Breast epithelium (tissue), 4 donors: ENCODE measurements around the gene GCH1. TPM values are rescaled to one million over a fixed set of nuclear protein-coding genes. Genes with fewer than 3 reads are reported as not detected.

ENCODE experiments used
- DNase-seq, 2 donors: peaks; one replicate each; pipeline ENCODE4 v3.0.0-alpha.2; 2019; ENCODE audit warnings: low spot score in 2 of 2
- H3K27ac ChIP-seq, 2 donors: fragments of 200-600 bp; sonication (generic) in 1 of 2; one replicate each; pipeline ENCODE4 v1.5.1; 2016 to 2019; ENCODE audit warnings: mild to moderate bottlenecking in 1 of 2
- H3K27me3 ChIP-seq, 2 donors: fragments of 200-600 bp; sonication (generic) in 1 of 2; one replicate each; pipeline versions ENCODE4 v1.5.1 to v1.6.0; 2017 to 2019; ENCODE audit warnings: control low read depth in 1 of 2, mild to moderate bottlenecking in 1 of 2
- H3K36me3 ChIP-seq: fragments of 200-600 bp; one replicate; pipeline ENCODE4 v1.5.1; 2019
- H3K4me1 ChIP-seq, 2 donors: fragments of 200-600 bp; sonication (generic); one replicate each; pipeline ENCODE4 v1.5.1; 2016 to 2019; ENCODE audit warnings: control low read depth in 1 of 2
- H3K4me3 ChIP-seq, 3 donors: fragments of 200-600 bp; sonication (generic); 1 replicate in 2 of 3; 2 replicates in 1 of 3; pipeline ENCODE4 v1.5.1; 2016 to 2019; ENCODE audit warnings: mild to moderate bottlenecking in 3 of 3, moderate library complexity in 2 of 3
- H3K9me3 ChIP-seq, 2 donors: fragments of 200-600 bp; sonication (generic) in 1 of 2; one replicate each; pipeline ENCODE4 v1.5.1; 2016 to 2019; ENCODE audit warnings: control low read depth in 1 of 2
- CTCF ChIP-seq, 3 donors: fragments of 450-650 bp; IDR thresholded peaks; one replicate each; pipeline ENCODE4 v1.5.1; 2016 to 2017; ENCODE audit warnings: antibody characterized with exemption in 3 of 3, mild to moderate bottlenecking in 3 of 3, moderate library complexity in 3 of 3
- POLR2A ChIP-seq: fragments of 450-650 bp; IDR thresholded peaks from one replicate; pipeline ENCODE4 v1.6.1; 2016; ENCODE audit warnings: antibody characterized with exemption, mild to moderate bottlenecking, moderate library complexity
- POLR2AphosphoS5 ChIP-seq, 3 donors: sonication (generic); formaldehyde crosslinking; IDR thresholded peaks; one replicate each; pipeline ENCODE4 v1.6.1; 2017; ENCODE audit warnings: antibody characterized with exemption in 3 of 3
- intact Hi-C: fragments of 100-400 bp; cut with DNase I; formaldehyde crosslinking; loops from one replicate; pipeline ENCODE4 v1.15.1; 2023; ENCODE audit warnings: low total_unique reads
- total RNA-seq, 3 donors: library from RNA; depleted of rRNA; stranded (reverse); fragments of >200 nt; gene quantifications; one replicate each; pipeline ENCODE4 v1.1.0, GENCODE V29; 2016

GCH1 gene
- total RNA-seq, 3 donors from 2014 or later: 3.4 to 20.1 (median 19.3) TPM

- intact Hi-C loops: no loop called here
- H3K9me3 ChIP-seq: peaks cover 14 to 26% of the 10 kb centered on the region in 2 donors
- H3K4me1 ChIP-seq: no peaks in the 10 kb centered on the region
- DNase-seq: no peak
- H3K27ac ChIP-seq: no peak overlapping the region
- no peaks in the 10 kb centered on the region for H3K27me3 ChIP-seq
- H3K4me3 ChIP-seq: no peak overlapping the region
- no peaks in the 10 kb centered on the region for H3K36me3 ChIP-seq
- TF ChIP-seq POLR2A (no peak), POLR2AphosphoS5 (IDR thresholded peaks at IDR 0.05) (no peak), CTCF (IDR thresholded peaks at IDR 0.05) (no peak)
Observed at GRCh38 chr14:54822685-54823084, 79.9 kb downstream of the GCH1 start.

GRCh38 chr14:54818201-54819133 is 84.2 kb downstream of the GCH1 start:
- Histone ChIP-seq H3K9me3 (peaks cover 6 to 8% of the 10 kb centered on the region in 2 donors), H3K4me3 (no peak overlapping the region), H3K27ac (no peak overlapping the region), H3K27me3 (no peaks in the 10 kb centered on the region), H3K36me3 (no peaks in the 10 kb centered on the region), H3K4me1 (no peaks in the 10 kb centered on the region)
- intact Hi-C loops: no loop called here
- DNase-seq: no peak
- TF ChIP-seq CTCF (IDR thresholded peaks at IDR 0.05) (no peak), POLR2A (no peak), POLR2AphosphoS5 (IDR thresholded peaks at IDR 0.05) (no peak)

- no peaks in the 10 kb centered on the region for H3K36me3 ChIP-seq
- no peak for DNase-seq
- H3K27ac ChIP-seq: no peak overlapping the region
- no peak overlapping the region for H3K4me3 ChIP-seq
- no peaks in the 10 kb centered on the region for H3K4me1 ChIP-seq
- H3K9me3 ChIP-seq: no peaks in the 10 kb centered on the region
- intact Hi-C loops: no loop called here
- no peak for TF ChIP-seq POLR2A
- TF ChIP-seq POLR2AphosphoS5 (IDR thresholded peaks at IDR 0.05): no peak
- no peak for TF ChIP-seq CTCF (IDR thresholded peaks at IDR 0.05)
- H3K27me3 ChIP-seq: no peaks in the 10 kb centered on the region
Observed at GRCh38 chr14:54817506-54817905, 85.1 kb downstream of the GCH1 start.

- TF ChIP-seq POLR2A (no peak), POLR2AphosphoS5 (IDR thresholded peaks at IDR 0.05) (no peak), CTCF (IDR thresholded peaks at IDR 0.05) (no peak)
- Histone ChIP-seq H3K9me3 (no peaks in the 10 kb centered on the region), H3K4me1 (no peaks in the 10 kb centered on the region), H3K27ac (no peak overlapping the region), H3K36me3 (no peaks in the 10 kb centered on the region), H3K27me3 (no peaks in the 10 kb centered on the region), H3K4me3 (no peak overlapping the region)
- intact Hi-C loops: no loop called here
- no peak for DNase-seq
Observed at GRCh38 chr14:54816450-54816849, 86.2 kb downstream of the GCH1 start.

- no peak overlapping the region for H3K27ac ChIP-seq
- intact Hi-C loops: no loop called here
- H3K4me3 ChIP-seq: no peak overlapping the region
- H3K36me3 ChIP-seq: no peaks in the 10 kb centered on the region
- H3K27me3 ChIP-seq: no peaks in the 10 kb centered on the region
- no peak for TF ChIP-seq POLR2AphosphoS5 (IDR thresholded peaks at IDR 0.05)
- no peak for TF ChIP-seq POLR2A
- no peak for TF ChIP-seq CTCF (IDR thresholded peaks at IDR 0.05)
- no peaks in the 10 kb centered on the region for H3K4me1 ChIP-seq
- no peaks in the 10 kb centered on the region for H3K9me3 ChIP-seq
- DNase-seq: no peak
Observed at GRCh38 chr14:54815515-54815914, 87.1 kb downstream of the GCH1 start.
